GM23248 (cell line): ENCODE measurements around the gene ZNRF2. TPM values are rescaled to one million over a fixed set of nuclear protein-coding genes. Genes with fewer than 3 reads are reported as not detected.
"Not testable (repeated sequence)": the region's sequence is repeated elsewhere in the genome, so short reads cannot be mapped to it uniquely, and the experiment has no call there.

Source experiments
- DNase-seq: peaks from one replicate; pipeline ENCODE4 v3.0.0-alpha.2; 2015
- H2AFZ ChIP-seq: fragments of 200-600 bp; sonication (generic); 2 replicates; pipeline ENCODE4 v1.6.1; 2016; ENCODE audit warnings: antibody characterized with exemption
- H3F3A ChIP-seq: fragments of 200-600 bp; sonication (generic); 2 replicates; pipeline ENCODE4 v1.6.1; 2016; ENCODE audit warnings: mild to moderate bottlenecking, antibody characterized with exemption, mixed run types; ENCODE audit not compliant: insufficient read depth
- H3K27ac ChIP-seq: fragments of 200-600 bp; sonication (generic); 2 replicates; pipeline ENCODE4 v1.5.1; 2016; ENCODE audit warnings: mild to moderate bottlenecking
- H3K27me3 ChIP-seq: fragments of 200-600 bp; sonication (generic); replicated peaks from 2 replicates; pipeline ENCODE4 v1.6.1; 2016; ENCODE audit warnings: mild to moderate bottlenecking; ENCODE audit not compliant: insufficient read depth
- H3K36me3 ChIP-seq: fragments of 200-600 bp; sonication (generic); 2 replicates; pipeline ENCODE4 v1.6.1; 2016; ENCODE audit warnings: low read depth, mild to moderate bottlenecking
- H3K4me1 ChIP-seq: fragments of 200-600 bp; sonication (generic); 2 replicates; pipeline ENCODE4 v1.6.1; 2016; ENCODE audit warnings: mild to moderate bottlenecking; ENCODE audit not compliant: insufficient read depth
- H3K4me2 ChIP-seq: fragments of 200-600 bp; sonication (generic); one replicate; pipeline ENCODE4 v1.6.1; 2016; ENCODE audit warnings: mild to moderate bottlenecking; ENCODE audit not compliant: unreplicated experiment
- H3K4me3 ChIP-seq: fragments of 200-600 bp; sonication (generic); 2 replicates; pipeline ENCODE4 v1.5.1; 2016; ENCODE audit warnings: mild to moderate bottlenecking
- H3K79me2 ChIP-seq: fragments of 200-600 bp; sonication (generic); 2 replicates; pipeline ENCODE4 v1.6.1; 2016; ENCODE audit warnings: mild to moderate bottlenecking; ENCODE audit not compliant: insufficient read depth
- H3K9ac ChIP-seq: fragments of 200-600 bp; sonication (generic); 2 replicates; pipeline ENCODE4 v1.6.1; 2016; ENCODE audit warnings: mild to moderate bottlenecking
- H3K9me2 ChIP-seq: fragments of 200-600 bp; sonication (generic); 2 replicates; pipeline ENCODE4 v1.6.1; 2016; ENCODE audit warnings: mixed run types, mild to moderate bottlenecking, moderate library complexity; ENCODE audit not compliant: insufficient read depth
- H3K9me3 ChIP-seq: fragments of 200-600 bp; sonication (generic); one replicate; pipeline ENCODE4 v1.6.1; 2017; ENCODE audit warnings: low read depth
- H4K20me1 ChIP-seq: fragments of 200-600 bp; sonication (generic); 2 replicates; pipeline ENCODE4 v1.6.0; 2016; ENCODE audit not compliant: insufficient read depth
- EZH2 ChIP-seq: fragments of 200-600 bp; sonication (generic); IDR thresholded peaks from 2 replicates; pipeline ENCODE4 v1.6.1; 2018; ENCODE audit warnings: antibody characterized with exemption, mild to moderate bottlenecking; ENCODE audit not compliant: insufficient read depth, poor library complexity, severe bottlenecking
- EZH2phosphoT487 ChIP-seq: fragments of 200-600 bp; sonication (generic); IDR thresholded peaks from 2 replicates; pipeline ENCODE4 v1.6.1; 2018; ENCODE audit warnings: antibody characterized with exemption, moderate library complexity, mild to moderate bottlenecking, low read depth; ENCODE audit not compliant: insufficient read depth
- WGBS, 2 experiments: methylation state at CpG; one replicate each; pipeline ENCODE4 v1.1.6; 2015 to 2017; ENCODE audit warnings: low lambda C conversion rate in 2 of 2, low coverage in 1 of 2; ENCODE audit errors: missing lambda C conversion rate in 2 of 2; 5-methylcytosine and 5-hydroxymethylcytosine counted together
- in situ Hi-C: fragments of 300-500 bp; cut with MboI; formaldehyde crosslinking; loops from 2 replicates; pipeline ENCODE4 v1.15.0; 2020
- polyA plus RNA-seq: library from polyadenylated mRNA; unstranded; fragments of >200 nt; fragmentation: Nextera tagmentation; extraction: Ambion mirVana; gene quantifications from 2 replicates; pipeline ENCODE4 v1.2.1, GENCODE V29; 2016
- total RNA-seq: library from RNA; depleted of rRNA; stranded (reverse); fragments of >200 nt; shearing (Covaris generic); gene quantifications from 2 replicates; pipeline ENCODE4 v1.2.3, GENCODE V29; 2014

ZNRF2 gene
- total and polyA plus RNA-seq, 2 experiments from 2014 or later: 0.25 to 6.5 TPM

DNA sequence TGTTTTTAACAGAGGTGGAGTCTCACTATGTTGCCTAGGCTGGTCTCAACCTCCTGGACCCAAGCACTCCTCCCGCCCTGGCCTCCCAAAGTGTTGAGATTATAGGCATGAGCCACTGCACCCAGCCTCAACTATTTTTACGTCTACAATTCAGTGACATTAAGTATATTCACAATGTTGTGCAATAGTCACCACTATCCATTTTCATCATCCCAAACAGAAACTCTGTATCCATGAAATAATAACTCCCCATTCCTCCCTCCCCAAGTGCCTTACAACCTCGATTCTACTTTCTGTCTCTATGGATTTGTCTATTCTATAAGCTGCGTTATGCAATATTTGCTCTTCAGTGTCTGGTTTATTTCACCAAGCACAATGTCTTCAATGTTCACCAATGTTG, 20.3 kb upstream of the ZNRF2 start:
- in situ Hi-C loops: no loop called here
- H3K27ac ChIP-seq: no peak overlapping the region
- no peaks in the 10 kb centered on the region for H3K9me2 ChIP-seq
- no peak overlapping the region for H3K4me2 ChIP-seq
- no peaks in the 10 kb centered on the region for H3K4me1 ChIP-seq
- WGBS, 2 experiments: 64 to 65% methylated on average over 4 of the region's 4 CpGs
- H3K79me2 ChIP-seq: no peaks in the 10 kb centered on the region
- H3K9ac ChIP-seq: no peak overlapping the region
- H4K20me1 ChIP-seq: no peaks in the 10 kb centered on the region
- no peaks in the 10 kb centered on the region for H3K9me3 ChIP-seq
- H3F3A ChIP-seq: no peaks in the 10 kb centered on the region
- H3K4me3 ChIP-seq: no peak overlapping the region
- no peaks in the 10 kb centered on the region for H3K36me3 ChIP-seq
- DNase-seq: no peak
- TF ChIP-seq EZH2phosphoT487 (no peak), EZH2 (no peak)
- H2AFZ ChIP-seq: no peak overlapping the region
- H3K27me3 ChIP-seq: no peaks in the 10 kb centered on the region; the same call in 1 of the 2 replicates

DNA sequence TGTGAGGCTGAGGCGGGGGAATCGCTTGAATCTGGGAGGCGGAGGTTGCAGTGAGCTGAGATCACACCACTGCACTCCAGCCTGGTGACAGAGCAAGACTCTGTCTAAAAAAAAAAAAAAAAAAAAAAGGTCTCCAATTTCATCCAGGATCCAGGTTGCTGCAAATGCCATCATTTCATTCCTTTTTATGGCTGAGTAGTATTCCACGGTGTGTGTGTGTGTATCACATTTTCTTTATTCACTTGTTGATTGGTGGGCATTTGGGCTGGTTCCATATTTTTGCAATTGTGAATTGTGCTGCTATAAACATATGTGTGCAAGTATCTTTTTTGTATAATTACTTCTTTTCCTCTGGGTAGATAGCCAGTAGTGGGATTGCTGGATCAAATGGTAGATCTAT, 19.2 kb upstream of the ZNRF2 start:
- H3K9me2 ChIP-seq, H3K4me3 ChIP-seq, H2AFZ ChIP-seq, H3K27ac ChIP-seq, H3K4me2 ChIP-seq, H3K9me3 ChIP-seq, H3K9ac ChIP-seq, H3K79me2 ChIP-seq, in situ Hi-C loops, H3K4me1 ChIP-seq, H4K20me1 ChIP-seq, H3K27me3 ChIP-seq, H3F3A ChIP-seq, H3K36me3 ChIP-seq, DNase-seq: not testable (repeated sequence)
- WGBS, 2 experiments: 93 to 96% methylated on average over 4 of the region's 4 CpGs

DNA sequence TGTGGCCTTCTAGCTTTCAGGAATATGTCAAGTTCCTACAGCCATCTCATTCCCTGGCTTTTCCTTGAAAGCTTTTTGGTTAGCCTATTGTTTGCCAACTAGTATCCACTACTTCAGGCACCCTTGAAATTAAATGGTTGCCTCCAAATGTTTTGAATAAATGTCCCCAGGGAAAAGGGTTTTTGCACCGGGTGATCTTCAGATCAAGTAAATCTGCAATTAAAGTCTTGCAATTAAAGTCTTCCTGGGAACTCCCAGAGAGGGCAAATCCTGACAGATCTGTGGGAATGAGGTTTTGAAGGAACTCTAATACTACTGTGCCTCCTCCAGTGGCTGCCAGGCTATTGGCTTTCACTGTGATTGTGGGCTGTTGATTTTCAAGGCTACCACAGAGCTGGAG, 17.7 kb upstream of the ZNRF2 start:
- Histone ChIP-seq H4K20me1 (no peaks in the 10 kb centered on the region), H3K9ac (no peak overlapping the region), H3F3A (no peaks in the 10 kb centered on the region), H3K4me1 (no peaks in the 10 kb centered on the region), H3K9me3 (no peaks in the 10 kb centered on the region), H3K79me2 (no peaks in the 10 kb centered on the region), H2AFZ (no peak overlapping the region), H3K27ac (no peak overlapping the region), H3K9me2 (no peaks in the 10 kb centered on the region), H3K36me3 (no peaks in the 10 kb centered on the region), H3K4me3 (no peak overlapping the region), H3K4me2 (no peak overlapping the region), H3K27me3 (no peaks in the 10 kb centered on the region; the same call in 1 of the 2 replicates)
- TF ChIP-seq EZH2phosphoT487: no peak
- no peak for TF ChIP-seq EZH2
- no peak for DNase-seq
- 7 to 14% methylated on average over 1 of the region's 1 CpG for WGBS, 2 experiments
- in situ Hi-C loops: no loop called here

DNA sequence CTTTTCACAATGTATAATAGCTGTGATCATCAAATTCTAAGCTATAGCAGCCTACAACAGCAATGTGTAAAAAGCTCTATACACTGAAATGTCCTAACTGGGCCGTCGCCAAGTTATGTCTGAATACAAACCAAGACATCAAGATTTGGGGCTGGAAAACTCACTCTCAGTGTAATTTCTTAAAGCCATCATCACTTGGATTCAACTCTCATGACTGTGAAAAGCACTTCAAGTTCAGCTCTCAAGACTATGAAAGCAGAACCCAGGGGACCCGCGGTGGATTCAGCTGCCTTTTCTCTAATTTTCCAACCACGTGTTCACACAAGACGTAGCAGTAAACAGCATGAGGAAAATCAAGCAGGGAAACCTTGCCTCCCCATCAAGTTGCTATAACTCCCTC, 15.8 kb upstream of the ZNRF2 start:
- 86 to 89% methylated on average over 6 of the region's 6 CpGs for WGBS, 2 experiments
- Histone ChIP-seq H3K4me3 (no peak overlapping the region), H3K27me3 (no peaks in the 10 kb centered on the region; the same call in 1 of the 2 replicates), H3K79me2 (no peaks in the 10 kb centered on the region), H3K9me3 (no peaks in the 10 kb centered on the region), H3K4me1 (no peaks in the 10 kb centered on the region), H3K27ac (no peak overlapping the region), H2AFZ (no peak overlapping the region), H3K9ac (no peak overlapping the region), H3K4me2 (no peak overlapping the region), H3K9me2 (no peaks in the 10 kb centered on the region), H4K20me1 (no peaks in the 10 kb centered on the region), H3F3A (no peaks in the 10 kb centered on the region), H3K36me3 (no peaks in the 10 kb centered on the region)
- in situ Hi-C loops: no loop called here
- no peak for DNase-seq
- no peak for TF ChIP-seq EZH2
- no peak for TF ChIP-seq EZH2phosphoT487

DNA sequence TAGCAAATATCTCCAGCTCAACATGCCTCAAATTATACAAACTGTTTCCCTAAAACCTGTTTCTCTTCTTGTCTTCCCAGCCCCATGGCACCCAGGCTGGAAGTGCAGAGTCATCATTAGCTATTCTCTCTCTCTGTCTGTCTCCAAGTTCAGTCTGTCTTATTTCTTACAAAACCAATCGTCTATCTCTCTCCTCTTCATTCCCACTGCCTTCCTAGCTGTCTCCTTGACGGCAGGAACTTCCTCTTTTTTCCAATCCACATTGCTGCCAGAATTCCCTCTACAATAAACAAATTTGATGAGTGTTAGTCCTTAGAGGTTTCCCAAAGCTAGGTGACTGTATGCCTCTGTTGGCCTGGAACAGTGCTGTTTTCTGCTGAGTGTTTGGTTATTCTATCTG, 14.9 kb upstream of the ZNRF2 start:
- H3K9me3 ChIP-seq: no peaks in the 10 kb centered on the region

More for the DNA sequence above, 14.9 kb upstream of the ZNRF2 start:
- no peak overlapping the region for H2AFZ ChIP-seq
- H3K4me1 ChIP-seq: no peaks in the 10 kb centered on the region
- H3K79me2 ChIP-seq: no peaks in the 10 kb centered on the region
- no peak overlapping the region for H3K4me3 ChIP-seq
- H3K4me2 ChIP-seq: no peak overlapping the region
- no peaks in the 10 kb centered on the region for H3K9me2 ChIP-seq
- no peaks in the 10 kb centered on the region for H3K27me3 ChIP-seq
- H3K36me3 ChIP-seq: no peaks in the 10 kb centered on the region
- no peaks in the 10 kb centered on the region for H4K20me1 ChIP-seq
- H3F3A ChIP-seq: no peaks in the 10 kb centered on the region
- no peak overlapping the region for H3K27ac ChIP-seq
- no peak overlapping the region for H3K9ac ChIP-seq
- in situ Hi-C loops: no loop called here
- WGBS, 2 experiments: 87 to 90% methylated on average over 2 of the region's 2 CpGs
- no peak for DNase-seq
- TF ChIP-seq EZH2 (no peak), EZH2phosphoT487 (no peak)
